NCI-H187 (cell line): ENCODE results near the gene HDAC2.
"Not testable (repeated sequence)": the region's sequence is repeated elsewhere in the genome, so short reads cannot be mapped to it uniquely, and the experiment has no call there.

Experiments
- DNase-seq, 2 experiments: peaks; one replicate each; lab custom pipeline; 2025; lab: John Stamatoyannopoulos, UW

HDAC2 gene

DNA sequence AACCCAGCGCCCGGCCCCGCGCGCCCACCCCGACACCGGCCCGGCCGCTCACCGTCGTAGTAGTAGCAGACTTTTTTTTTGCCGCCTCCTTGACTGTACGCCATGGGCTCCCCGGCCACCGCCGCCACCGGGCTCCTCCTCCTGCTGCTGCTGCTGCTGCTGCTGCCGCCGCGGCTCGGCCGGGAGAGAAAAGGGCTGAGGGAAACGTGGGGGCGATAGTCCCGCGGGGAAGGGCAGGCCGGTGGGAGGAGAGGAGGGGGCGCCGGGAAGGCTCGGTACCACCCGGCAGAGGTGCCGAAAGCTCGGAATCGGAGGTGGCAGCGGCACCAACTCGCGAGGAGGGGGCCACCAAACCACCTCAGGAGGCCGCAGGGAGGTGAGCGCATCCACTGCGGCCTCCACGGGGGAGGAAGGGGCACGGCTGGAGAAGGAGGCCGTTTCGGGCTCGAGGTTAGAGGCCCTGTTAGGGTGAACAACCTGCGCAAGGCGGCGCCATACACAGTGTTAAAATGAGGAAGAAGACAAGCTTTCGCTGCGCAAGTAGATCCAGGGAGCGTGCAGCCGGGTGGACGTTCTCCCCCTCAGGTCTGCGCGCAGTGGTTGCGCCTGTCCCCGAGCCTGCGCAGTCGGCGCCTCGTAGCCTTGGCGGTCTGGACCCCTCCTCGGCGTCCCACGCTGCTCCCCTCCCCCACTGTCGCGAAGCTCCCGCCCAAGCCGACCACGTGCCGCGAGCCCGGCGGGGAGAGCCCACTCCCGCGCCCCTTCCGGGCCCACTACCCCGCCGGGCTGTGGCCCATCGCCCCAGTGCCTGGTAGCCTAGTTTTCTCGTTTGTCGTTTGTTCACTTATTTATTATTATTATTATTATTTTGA, at the start of gene HDAC2:
Gene HDAC2 (minus strand): TSS at position 344 of the 872 bp plus-strand sequence. CDS start 240 bp downstream, at position 104.
- DNase-seq, result peak; percentile 75 to 85

DNA sequence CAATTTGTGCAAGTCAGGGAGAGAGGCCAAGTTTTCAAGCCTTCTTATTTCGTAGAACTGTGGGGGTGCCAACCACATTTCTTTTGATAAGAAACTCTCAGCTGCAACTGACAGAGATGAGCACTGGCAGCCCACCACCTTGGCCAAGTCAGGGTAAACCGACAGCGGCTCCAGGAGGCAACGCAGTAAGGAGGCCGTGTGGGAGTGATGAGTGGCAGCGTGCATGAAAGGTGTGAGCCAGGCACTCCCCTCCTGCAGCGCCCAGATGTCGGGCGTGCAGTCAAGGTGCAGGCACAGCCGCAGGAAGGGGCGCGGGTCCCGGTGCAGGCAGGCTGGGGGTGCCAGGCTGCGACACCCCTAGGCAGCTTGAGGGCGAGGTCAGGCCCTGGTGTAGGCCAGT, 49.2 kb upstream of the HDAC2 start:
- DNase-seq, result no peak

DNA sequence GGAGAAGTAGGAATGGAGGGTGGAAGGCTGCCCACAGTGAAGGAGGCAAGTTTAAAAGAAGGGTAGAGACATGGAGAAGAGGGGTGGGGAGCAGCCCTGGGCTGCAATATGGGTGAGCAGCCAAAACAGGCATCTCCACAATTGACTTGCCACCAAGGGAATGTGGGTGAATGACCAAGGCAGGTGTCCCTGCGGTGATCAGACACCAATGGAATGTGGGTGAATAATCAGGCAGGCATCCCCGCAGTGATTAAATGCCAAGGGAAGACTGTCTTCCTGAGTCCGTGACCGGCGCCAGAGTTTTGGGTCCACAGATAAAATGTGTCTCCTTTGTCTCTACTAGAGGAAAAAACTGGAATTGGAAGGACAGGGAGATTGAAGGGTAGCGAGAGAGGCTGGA, 46.2 kb upstream of the HDAC2 start:
- DNase-seq, result not testable (repeated sequence)

DNA sequence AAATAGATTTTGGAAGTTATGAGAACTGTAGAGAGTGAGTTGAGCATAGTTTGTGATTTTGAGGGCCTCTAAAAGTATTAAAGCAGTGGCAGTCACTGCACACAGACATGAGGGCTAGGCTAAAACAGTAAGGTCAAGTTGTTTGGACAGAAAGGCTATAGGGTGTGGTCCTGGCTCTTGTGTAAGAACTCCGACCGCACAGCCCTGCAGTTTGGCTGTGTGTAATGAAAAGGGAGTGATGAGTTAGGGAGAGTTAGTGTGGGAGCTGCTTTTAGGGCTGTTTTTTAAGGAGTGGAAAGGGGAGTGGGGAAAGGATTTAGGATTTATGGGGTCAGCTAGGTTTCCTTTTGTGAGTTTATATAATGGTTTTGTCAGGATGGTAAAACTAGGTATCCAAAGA, 43.2 kb upstream of the HDAC2 start:
- DNase-seq, result not testable (repeated sequence)

DNA sequence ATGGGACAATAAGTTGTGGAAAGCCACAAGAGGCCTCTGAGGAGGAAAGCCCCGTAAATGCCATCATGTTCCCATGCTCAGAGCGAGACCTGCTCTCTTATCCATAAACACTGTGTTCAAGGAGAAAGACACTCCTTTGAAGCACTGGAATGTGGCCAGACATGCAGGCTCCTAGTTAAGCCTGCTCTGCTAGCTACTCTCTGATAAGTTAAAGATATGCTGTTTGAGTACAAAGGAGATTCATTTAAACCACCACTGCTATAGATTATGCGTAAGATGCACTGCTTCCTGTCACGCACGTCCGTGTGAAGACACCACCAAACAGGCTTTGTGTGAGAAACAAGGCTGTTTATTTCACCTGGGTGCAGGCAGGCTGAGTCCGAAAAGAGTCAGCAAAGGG, 40.5 kb upstream of the HDAC2 start:
- DNase-seq, result not testable (repeated sequence)

DNA sequence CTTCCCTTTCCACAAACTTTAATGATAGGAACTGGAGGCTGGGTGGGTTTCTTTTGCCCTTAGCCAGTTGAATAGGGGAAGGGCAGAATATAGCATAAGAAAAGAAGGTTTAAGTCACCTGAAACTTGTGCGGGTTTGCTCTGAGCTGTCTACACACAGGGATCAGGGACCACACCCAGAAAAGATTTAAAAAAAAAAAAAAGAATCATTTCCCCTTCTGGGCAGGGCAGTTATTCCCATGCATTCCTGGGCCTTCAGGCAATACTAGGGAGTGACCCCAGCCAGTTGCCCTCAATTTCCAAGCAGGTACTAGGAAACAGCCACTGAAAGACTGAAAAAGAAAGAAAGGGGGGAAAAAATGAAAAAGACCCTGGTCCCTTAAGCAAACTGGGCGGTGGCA, 39.6 kb upstream of the HDAC2 start:
- no peak for DNase-seq

DNA sequence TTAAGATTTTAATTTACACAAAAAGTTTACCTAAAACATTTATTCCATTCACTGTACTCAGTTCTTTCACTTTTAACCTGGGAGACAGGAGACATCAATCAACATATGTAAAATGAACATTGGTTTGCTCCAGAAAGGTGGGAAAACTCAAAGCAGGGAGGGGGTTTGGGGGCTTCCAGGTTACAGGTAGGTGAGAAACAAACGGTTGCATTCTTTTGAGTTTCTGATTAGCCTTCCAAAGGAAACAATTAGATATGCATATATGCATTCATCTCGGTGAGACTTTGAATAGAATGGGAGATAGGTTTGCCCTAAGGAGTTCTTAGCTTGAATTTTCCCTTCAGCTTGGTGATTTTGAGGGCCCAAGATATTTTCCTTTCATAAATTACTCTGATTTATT, 38.2 kb upstream of the HDAC2 start:
- DNase-seq, result no peak

DNA sequence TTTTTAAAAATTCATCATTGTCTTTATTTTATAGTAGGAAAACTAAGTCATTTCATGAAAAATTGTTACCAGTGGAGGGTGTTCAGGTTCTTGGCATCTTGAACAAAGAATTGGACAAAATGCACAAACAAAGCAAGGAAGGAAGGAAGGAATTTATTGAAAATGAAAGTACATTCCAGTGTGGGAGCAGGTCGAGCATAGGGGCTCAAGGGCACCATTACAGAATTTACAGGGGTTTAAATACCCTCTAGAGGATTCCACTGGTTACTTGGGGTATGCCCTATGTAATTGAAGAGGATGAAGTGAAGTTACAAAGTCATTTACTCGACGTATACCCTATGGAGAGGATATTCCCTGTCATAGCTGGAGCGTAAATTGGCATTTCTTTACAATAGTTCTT, 37.4 kb upstream of the HDAC2 start:
- no peak for DNase-seq

DNA sequence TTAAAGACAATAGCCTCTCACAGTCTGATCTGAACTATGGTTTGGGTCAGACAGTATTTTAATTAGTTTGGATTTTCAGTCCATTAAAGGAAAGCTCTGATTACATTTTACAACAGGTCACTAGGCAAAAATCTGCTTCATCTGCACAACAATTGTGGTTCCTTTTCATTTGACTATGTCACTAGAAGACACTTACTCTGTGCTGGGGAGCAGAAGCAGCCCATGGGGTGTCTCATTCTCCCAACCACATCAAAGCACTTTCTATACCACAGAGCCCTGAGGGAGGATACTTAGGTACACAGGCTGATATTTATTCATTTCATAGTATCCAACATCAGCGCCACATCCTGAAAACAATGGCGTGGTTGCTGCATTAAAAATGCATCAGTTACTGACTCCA, 36.6 kb upstream of the HDAC2 start:
- DNase-seq, result no peak

DNA sequence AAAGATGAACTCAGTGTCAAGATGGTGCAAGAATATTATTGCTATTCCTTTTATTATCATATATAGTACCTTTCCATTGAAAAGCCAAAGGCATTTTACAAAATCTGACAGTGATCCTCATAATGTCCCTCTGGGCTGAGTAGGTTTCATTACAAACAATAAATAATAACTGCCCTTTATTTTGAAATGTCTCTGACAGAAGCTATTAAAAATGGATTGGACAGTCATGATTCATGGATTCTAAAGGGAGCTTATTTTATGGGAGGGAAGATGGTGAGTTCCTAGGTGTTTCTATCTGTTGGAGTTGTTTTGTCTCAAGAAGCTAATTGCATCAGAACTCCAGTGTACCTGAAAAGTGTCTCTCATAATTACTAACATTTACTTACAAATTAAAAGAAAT, 30.4 kb upstream of the HDAC2 start:
- DNase-seq, result no peak

DNA sequence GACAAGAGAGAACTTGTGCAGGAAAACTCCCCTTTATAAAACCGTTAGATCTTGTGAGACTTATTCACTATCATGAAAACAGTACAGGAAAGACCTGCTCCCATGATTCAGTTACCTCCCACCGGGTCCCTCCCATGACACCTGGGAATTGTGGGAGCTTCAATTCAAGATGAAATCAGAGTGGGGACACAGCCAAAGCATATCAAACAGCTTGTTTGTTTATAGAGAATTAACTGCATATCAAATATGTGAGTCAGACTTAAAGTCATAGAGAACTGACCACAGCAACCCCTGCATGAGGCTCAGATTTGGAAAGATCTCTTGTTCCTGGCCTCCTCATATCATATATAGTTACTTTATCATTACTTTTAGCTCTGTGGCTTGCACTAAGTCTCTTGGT, 29.1 kb upstream of the HDAC2 start:
- no peak for DNase-seq

DNA sequence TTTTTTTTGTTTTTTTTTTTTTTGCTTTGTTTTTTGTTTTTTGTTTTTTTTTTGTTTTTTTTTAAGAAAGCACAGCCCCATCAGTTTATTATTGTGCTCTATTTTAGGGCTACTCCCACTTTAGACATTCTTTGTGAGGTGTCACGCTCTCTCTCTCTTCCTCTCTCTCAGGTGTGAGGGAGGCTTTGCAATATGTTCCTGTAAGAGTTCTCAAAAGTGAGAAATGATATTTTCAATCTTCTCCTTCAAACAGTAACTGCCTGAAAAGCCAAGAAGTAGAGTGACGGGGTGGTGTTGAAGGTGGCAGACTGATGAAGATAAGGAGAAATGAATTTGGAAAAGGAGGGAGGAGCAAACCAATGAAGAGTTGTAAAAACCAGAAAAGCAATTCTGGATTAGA, 28.3 kb upstream of the HDAC2 start:
- DNase-seq, result no peak

DNA sequence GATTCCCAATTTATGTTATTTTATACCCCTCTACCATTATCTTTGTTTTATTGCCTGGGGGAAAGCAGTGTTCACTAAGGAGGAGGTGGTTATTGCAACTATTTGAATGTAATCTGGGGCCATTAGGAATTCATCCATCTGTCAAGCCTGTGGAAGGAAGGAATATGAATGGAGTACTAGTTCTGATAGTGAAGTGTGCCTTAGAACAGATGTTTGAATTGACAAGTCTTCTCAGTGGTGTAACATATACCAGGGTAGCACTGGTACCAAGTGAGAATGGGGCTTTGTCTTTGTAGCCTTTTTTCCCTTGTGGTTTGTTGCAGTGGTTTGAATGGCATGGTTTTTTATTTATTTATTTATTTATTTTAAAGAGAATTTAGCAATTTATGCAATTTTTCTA, 27.9 kb upstream of the HDAC2 start:
- DNase-seq, result no peak

DNA sequence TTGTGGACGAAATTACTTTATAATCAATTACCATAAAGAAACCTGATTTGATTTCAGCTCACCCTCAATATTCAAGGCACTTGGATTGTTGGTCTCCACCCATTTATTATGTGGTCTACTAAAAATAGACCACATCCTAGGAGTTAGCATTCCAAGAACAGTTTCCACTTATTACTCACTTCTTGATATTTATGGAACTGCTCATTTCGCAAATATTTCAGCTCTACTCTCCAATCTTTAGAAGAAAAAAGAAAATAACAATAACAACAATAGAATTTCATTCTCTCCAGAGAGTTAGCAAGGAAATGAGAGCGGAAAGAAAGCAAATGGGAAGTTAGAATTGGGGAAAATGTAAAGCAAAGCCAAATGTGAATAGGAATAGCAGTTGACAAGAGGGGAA, 26.2 kb upstream of the HDAC2 start:
- DNase-seq, result no peak

DNA sequence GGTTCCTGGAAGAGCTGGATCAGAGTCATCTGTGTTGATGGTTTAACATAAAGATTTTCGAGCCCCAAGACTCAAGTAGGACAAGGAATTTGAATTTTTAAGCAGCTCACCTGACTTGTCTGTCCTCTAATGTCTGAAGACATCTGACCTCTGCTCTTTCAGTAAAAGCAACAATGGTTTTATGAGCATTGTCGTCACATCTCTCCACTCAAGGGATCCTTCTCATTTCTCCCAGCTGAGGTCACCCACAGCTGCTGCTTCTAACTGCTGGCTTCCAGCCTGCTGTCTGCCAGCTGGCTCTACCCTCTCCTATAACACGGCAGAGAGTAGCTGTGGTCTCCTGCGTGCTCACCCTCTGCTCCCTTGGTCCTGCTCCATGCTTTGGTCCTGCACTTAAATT, 24.7 kb upstream of the HDAC2 start:
- DNase-seq, result peak in 1 of 2 experiments; percentile 7

DNA sequence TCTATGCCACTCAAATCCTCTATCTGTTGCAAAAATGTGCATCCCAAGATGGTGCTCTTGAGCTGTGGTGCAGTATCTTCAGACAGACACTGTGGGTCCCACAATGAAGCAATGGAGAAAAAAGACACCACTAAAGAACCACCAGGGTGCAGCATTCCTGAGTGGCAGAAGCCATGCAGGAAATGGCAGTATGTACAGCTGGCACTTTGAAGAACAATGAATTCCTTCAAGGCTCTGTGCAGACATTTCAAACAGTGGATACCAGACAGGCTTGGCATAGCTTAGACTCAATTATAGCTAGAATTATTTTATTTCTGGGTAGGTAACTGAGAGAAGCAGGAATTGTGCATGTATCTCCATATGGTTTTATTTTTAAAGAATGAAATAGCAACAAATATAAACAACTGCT, 24.0 kb upstream of the HDAC2 start:
- peak in 1 of 2 experiments; percentile 21 for DNase-seq

DNA sequence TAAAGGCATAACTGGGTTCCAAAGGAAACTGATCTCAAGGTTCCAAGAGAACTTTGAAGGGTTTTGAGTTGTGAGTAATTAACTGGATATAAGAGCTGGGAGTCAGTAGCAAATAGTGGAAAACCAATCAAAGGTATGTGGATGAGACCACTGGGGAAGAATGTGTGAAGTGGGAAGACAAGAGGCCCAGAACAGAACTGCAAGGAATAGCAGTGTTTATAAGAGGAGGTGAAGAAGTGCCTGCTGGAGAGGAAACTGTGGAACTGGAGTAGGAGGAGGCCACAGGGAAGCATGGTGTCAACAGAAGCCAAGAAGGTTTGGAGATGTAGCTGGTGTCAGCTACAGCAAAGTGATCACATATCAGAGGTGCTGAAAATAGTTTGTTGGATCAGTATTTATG, 18.7 kb upstream of the HDAC2 start:
- no peak for DNase-seq

DNA sequence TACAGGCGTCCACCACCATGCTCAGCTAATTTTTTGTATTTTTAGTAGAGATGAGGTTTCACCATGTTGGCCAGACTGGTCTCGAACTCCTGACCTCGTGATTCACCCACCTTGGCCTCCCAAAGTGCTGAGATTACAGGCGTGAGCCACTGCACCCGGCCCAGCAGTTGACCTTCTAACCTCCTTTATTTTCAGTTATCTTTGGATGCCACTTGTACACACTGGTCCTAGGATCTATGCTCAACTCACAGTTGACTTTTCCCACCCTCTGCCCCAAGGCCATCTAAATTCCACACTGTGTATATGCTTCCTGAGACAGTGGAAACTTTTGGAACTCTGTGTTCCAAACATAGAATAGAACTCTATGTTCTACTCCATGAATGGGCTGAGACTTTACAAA, 11.7 kb upstream of the HDAC2 start:
- not testable (repeated sequence) for DNase-seq

DNA sequence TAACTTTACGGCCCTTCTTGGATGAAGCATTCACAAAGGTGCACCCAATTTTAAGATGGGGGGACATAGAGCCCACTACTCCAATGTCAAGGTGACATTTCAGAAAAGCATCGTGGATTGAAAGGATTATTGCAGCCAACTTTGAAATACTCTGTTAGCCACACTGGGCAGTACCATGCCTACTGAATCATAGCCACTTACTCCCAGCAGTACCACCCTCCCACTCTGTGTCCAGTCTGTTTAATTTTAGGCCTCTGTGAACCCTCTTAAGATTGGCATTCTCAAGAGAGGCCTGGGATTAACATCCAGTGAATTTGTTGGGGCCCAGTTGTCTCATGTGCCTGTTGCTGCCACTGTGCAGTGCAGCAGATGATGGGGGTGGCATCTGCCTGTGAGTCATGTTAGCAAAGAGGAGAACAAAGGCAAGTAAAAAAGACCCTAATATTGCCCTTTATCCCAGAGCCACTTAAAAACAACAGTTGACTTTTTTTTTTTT, 11.2 kb upstream of the HDAC2 start:
- no peak for DNase-seq

DNA sequence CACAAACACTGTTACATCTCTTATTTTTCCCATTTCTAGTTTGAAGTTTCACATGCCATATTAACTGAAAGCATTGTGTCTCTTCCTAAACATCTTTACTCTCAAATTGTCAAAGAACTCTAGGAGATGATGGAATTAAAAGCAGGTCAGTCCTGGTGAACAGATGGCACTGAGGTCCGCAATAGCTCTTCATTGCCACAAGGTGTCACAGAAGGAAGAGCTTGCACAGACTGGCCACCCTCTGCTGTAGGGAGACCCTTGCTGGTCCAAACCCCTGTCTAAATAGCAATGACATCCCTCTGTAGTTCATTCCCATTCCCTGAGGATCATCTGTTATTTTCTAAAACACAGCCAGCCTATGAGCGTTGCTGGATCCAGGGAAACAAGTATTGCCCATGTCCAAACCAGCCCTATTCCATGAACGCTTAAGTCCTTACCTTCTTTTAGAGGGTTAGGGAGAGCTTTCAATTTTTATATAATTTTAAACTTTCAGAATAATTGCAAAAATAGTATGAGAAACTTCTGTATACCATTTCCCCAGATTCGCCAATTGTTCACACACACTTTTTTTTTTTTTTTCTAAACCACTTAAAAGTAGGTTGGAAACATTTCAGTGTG, 10.1 kb upstream of the HDAC2 start:
- DNase-seq, result no peak

DNA sequence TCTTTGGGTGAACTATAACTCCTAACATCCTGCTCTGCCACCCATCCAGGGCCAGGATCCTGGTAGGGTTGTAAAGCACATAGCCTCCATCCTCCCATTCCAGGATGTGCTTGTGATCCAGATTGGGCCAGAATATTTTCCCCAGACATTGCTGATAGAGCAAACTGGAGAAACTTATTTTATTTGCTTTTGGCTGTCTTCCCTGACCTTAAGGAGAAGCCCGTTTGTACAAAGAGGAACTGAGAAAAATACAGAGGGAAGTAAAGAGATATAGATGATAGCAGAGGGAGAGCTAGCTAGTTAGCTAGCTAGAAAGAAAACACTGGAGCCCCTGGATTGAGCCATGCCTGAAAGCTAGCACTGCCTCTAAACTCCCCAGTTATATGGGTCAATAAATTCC, 9.0 kb upstream of the HDAC2 start:
- no peak for DNase-seq

DNA sequence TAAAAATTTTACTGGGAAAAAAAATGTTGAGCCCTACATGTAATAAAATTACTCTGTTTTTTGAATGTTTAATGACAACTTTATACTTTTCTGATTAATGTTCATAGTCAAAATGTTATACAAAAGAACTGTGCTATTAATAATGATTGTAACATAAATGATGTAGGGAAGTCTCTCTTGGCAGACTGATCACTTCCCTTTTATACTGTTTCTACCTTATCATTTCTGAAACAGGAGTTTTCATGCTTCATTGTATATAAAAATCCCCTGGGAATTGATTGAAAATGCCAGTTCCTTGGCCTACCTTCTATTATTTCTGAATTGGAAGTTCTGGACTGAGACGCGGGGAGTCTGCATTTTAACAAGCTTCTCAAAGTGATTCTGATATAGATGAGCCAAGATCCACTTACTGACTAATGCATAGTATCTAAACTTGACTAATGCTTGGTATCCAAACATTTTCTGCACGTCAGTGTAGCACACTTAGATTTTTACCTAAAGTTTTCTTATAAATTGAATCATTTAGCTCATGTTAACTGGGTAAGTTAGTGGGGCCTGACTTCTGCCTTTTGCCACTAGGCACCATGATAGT, 7.2 kb upstream of the HDAC2 start:
- no peak for DNase-seq

DNA sequence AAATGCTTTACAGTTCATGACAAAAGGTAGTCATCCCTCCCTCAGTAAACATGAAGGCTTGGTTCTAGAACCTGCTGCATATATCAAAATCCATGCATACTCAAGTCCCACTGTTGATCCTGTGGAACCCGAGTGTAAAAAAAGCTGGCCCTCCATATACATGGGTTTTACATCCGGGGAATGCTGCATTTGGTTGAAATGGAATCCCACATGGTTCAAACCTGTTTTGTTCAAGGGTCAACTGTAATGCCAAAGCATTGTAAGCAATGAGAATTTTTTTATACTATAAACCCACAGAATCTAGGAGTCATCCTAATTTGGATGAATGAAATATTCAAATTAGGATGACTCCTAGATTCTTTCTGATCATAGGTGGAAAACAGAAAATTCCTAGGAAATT, 5.9 kb upstream of the HDAC2 start:
- no peak for DNase-seq
